ENCODE measurements around the gene ANK3.

DNA sequence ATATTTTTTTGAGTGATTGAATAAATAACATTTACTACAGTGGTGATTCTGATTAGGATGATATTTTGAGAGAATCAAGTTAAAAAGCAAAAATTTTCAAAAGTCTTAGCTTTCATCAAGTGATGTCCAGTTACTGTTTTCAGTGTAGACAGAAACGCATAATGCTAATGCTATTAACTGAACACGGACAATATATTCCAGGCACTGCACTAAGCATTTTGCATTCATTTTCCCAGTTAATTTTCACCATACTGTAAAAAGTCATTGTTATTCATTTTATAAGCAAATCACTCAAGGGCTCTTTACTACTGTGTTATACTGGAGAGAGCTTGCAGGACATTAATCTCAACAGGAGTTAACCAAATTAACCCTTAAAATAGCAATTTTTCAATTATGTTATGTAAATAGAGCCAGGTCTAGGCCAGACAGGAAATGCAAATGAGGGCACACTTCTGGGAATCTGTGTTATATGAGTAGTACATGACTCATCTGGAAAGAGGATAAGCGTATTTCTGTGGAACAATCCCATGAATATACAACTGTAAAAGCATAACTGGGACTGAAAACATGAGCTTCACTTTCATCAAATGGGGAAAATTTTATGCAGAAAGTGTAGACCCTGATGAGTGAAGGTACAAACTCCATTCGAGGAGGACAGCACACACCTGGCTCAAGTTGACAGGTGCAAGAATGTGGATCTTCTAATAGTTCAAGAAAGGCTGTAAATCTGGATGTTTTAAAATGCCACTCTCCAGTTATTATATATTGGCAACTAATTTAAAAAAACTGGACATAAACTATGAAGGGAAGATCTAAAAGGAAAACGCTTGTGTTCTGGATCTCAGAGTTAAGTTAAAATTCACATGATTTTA lies 75.4 kb downstream of the ANK3 start:
- no peak for TF ChIP-seq ZFX (IDR thresholded peaks at IDR 0.05)
- no peak for TF ChIP-seq CTCF (IDR thresholded peaks at IDR 0.05 in 2 of 3, conservative IDR thresholded peaks at IDR 0.05 in 1 of 3; ENCODE audit: borderline replicate concordance in 1 of 3, insufficient read depth in 1 of 3, low read depth in 2 of 3, low read length in 2 of 3)
- TF ChIP-seq CEBPB (IDR thresholded peaks at IDR 0.05; ENCODE audit: low read depth): no peak
